A673 (cell line): ENCODE data around the gene YAF2. TPM values are rescaled to one million over a fixed set of nuclear protein-coding genes. Genes with fewer than 3 reads are reported as not detected.
"Not testable (repeated sequence)": the region's sequence is repeated elsewhere in the genome, so short reads cannot be mapped to it uniquely, and the experiment has no call there.

Experiments
- BruUV-seq: library from RNA; stranded (reverse); fragments of 400-500 nt; replicated peaks from 2 replicates; lab custom pipeline; 2021; lab: Mats Ljungman, UMichigan
- CTCF ChIA-PET: fragments of 300-600 bp; sonication (Branson Sonifier 250); formaldehyde crosslinking; loops from one replicate; lab custom pipeline; 2022; ENCODE audit warnings: antibody characterized with exemption; lab: Charles Lee
- POLR2A ChIA-PET: fragments of 300-600 bp; sonication (Branson Sonifier 250); formaldehyde crosslinking; loops from one replicate; lab custom pipeline; 2022; ENCODE audit warnings: antibody characterized with exemption; ENCODE audit not compliant: low non-redundant PET; lab: Charles Lee
- DNase-seq: peaks from one replicate; pipeline ENCODE4 v3.0.0-alpha.2; 2015; ENCODE audit warnings: low spot score
- H3K27ac ChIP-seq: fragments of 200-600 bp; sonication (generic); 2 replicates; pipeline ENCODE4 v1.5.1; 2016; ENCODE audit warnings: mixed run types, low read depth, mild to moderate bottlenecking, mixed read lengths, antibody characterized with exemption, low read length; ENCODE audit not compliant: poor library complexity, severe bottlenecking
- H3K27me3 ChIP-seq: fragments of 200-600 bp; sonication (generic); replicated peaks from 2 replicates; pipeline ENCODE4 v1.6.1; 2017; ENCODE audit warnings: mixed run types, low read depth, mild to moderate bottlenecking, mixed read lengths, antibody characterized with exemption, low read length; ENCODE audit not compliant: insufficient read depth, poor library complexity
- H3K36me3 ChIP-seq: fragments of 200-600 bp; sonication (generic); 2 replicates; pipeline ENCODE4 v1.6.1; 2016; ENCODE audit warnings: mixed run types, mild to moderate bottlenecking, mixed read lengths, antibody characterized with exemption, low read length; ENCODE audit not compliant: insufficient read depth, poor library complexity, severe bottlenecking
- H3K4me1 ChIP-seq: fragments of 200-600 bp; sonication (generic); 2 replicates; pipeline ENCODE4 v1.6.1; 2017; ENCODE audit warnings: mixed run types, mild to moderate bottlenecking, mixed read lengths, antibody characterized with exemption, low read length; ENCODE audit not compliant: insufficient read depth, poor library complexity, severe bottlenecking
- H3K4me3 ChIP-seq: fragments of 200-600 bp; sonication (generic); 2 replicates; pipeline ENCODE4 v1.5.1; 2016; ENCODE audit warnings: low read depth, mixed run types, mild to moderate bottlenecking, mixed read lengths, low read length; ENCODE audit not compliant: poor library complexity, severe bottlenecking
- H3K9me3 ChIP-seq: fragments of 200-600 bp; sonication (generic); 2 replicates; pipeline ENCODE4 v1.6.1; 2016; ENCODE audit warnings: mixed run types, low read depth, mild to moderate bottlenecking, mixed read lengths, antibody characterized with exemption, low read length; ENCODE audit not compliant: poor library complexity, severe bottlenecking
- EZH2 ChIP-seq: fragments of 200-600 bp; sonication (generic); IDR thresholded peaks from 2 replicates; pipeline ENCODE4 v1.6.1; 2017; ENCODE audit warnings: borderline replicate concordance, low read depth, mild to moderate bottlenecking, mixed read lengths, antibody characterized with exemption, low read length; ENCODE audit not compliant: poor library complexity, severe bottlenecking
- intact Hi-C: fragments of 100-400 bp; cut with micrococcal nuclease; formaldehyde crosslinking; loops from one replicate; pipeline ENCODE4 v1.10.0; 2022; ENCODE audit not compliant: unreplicated experiment
- total RNA-seq: library from RNA; stranded (reverse); gene quantifications from 2 replicates; pipeline ENCODE4 v1.2.3, GENCODE V29; 2021
- TF ChIP-seq, protein P1 (sequence below): fragments of 300-800, 200-600 bp; sonication (generic); conservative IDR thresholded peaks from 2 replicates; pipeline ENCODE4 v1.5.1; 2017; ENCODE audit warnings: low read depth, mild to moderate bottlenecking, antibody characterized with exemption, low read length, moderate library complexity, mixed read lengths

The YAF2 gene
- total RNA-seq, 1 experiment from 2014 or later = 32.9 TPM

DNA sequence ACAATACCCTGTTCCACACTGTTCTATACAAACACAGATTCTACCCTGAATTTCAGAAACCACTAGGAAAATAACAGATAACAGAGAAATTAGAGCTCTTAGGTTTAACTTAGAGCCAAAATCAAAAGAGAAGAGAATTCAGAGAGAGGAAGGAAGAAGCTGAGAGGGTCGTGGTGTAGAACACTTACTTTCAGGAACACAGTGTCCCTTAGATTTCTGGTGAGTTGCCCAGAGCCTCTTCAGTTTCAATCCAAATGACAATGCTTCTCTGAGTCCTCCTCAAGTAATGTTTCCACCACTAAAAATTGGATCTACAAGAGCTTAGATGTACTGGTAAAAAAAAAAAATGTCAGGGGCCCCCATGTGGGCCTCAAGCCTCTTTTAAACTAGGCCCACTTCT lies 2.6 kb downstream of the YAF2 start:
- CTCF ChIA-PET = no interaction called here
- H3K4me1 ChIP-seq = peaks cover 8% of the 10 kb centered on the region
- TF ChIP-seq, protein P1, sequence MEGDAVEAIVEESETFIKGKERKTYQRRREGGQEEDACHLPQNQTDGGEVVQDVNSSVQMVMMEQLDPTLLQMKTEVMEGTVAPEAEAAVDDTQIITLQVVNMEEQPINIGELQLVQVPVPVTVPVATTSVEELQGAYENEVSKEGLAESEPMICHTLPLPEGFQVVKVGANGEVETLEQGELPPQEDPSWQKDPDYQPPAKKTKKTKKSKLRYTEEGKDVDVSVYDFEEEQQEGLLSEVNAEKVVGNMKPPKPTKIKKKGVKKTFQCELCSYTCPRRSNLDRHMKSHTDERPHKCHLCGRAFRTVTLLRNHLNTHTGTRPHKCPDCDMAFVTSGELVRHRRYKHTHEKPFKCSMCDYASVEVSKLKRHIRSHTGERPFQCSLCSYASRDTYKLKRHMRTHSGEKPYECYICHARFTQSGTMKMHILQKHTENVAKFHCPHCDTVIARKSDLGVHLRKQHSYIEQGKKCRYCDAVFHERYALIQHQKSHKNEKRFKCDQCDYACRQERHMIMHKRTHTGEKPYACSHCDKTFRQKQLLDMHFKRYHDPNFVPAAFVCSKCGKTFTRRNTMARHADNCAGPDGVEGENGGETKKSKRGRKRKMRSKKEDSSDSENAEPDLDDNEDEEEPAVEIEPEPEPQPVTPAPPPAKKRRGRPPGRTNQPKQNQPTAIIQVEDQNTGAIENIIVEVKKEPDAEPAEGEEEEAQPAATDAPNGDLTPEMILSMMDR = no peak
- no peak for TF ChIP-seq EZH2
- DNase-seq = no peak
- no peak overlapping the region for H3K4me3 ChIP-seq
- H3K27ac ChIP-seq = no peak overlapping the region
- no peaks in the 10 kb centered on the region for H3K9me3 ChIP-seq
- H3K27me3 ChIP-seq = no peaks in the 10 kb centered on the region
- POLR2A ChIA-PET = no interaction called here
- intact Hi-C loops = no loop called here
- peaks cover 3% of the 10 kb centered on the region for H3K36me3 ChIP-seq
- BruUV-seq = no TSS peak

DNA sequence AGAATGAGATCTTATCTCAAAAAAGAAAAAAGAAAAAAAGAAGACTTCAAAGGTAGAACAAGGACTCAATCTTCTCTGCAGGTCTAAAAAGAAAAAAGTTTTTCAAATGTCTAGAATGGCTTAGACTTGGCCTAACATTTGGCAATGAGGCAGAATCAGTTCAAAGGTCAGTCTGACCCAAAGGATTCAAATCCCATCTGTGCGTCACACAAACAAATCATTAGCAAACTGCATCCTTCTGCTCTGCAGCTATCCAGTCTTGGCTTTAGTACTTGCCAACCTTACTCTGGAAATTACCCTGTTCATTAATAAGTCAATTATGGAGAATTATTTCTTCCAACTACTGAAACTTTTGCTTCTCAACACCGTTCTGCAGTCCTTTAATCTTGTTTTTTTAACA lies 3.1 kb downstream of the YAF2 start:
- Histone ChIP-seq H3K27me3 (no peaks in the 10 kb centered on the region), H3K4me3 (no peak overlapping the region), H3K4me1 (peaks cover 8% of the 10 kb centered on the region), H3K9me3 (no peaks in the 10 kb centered on the region), H3K36me3 (peaks cover 3% of the 10 kb centered on the region), H3K27ac (no peak overlapping the region)
- ChIA-PET CTCF (no interaction called here), POLR2A (no interaction called here)
- no peak for TF ChIP-seq EZH2
- TF ChIP-seq, protein P1 = no peak
- no TSS peak for BruUV-seq
- DNase-seq = no peak
- intact Hi-C loops = no loop called here

- not testable (repeated sequence) for BruUV-seq
Measured at GRCh38 chr12:42227525-42227924, 10.5 kb downstream of the YAF2 start.

GRCh38 chr12:42224501-42224900 lies 13.5 kb downstream of the YAF2 start:
- not testable (repeated sequence) for BruUV-seq, DNase-seq

More at GRCh38 chr12:42227525-42227924, 10.5 kb downstream of the YAF2 start:
- POLR2A ChIA-PET, H3K4me3 ChIP-seq, H3K36me3 ChIP-seq, H3K27ac ChIP-seq, CTCF ChIA-PET, intact Hi-C loops, H3K4me1 ChIP-seq, H3K27me3 ChIP-seq, DNase-seq, H3K9me3 ChIP-seq: not testable (repeated sequence)

More at GRCh38 chr12:42224501-42224900, 13.5 kb downstream of the YAF2 start:
- POLR2A ChIA-PET, H3K4me3 ChIP-seq, intact Hi-C loops, CTCF ChIA-PET, H3K36me3 ChIP-seq, H3K4me1 ChIP-seq, H3K27me3 ChIP-seq, H3K9me3 ChIP-seq, H3K27ac ChIP-seq: not testable (repeated sequence)
